Omental fat pad (tissue), 4 donors: ENCODE measurements around the gene TRA2A. TPM values are rescaled to one million over a fixed set of nuclear protein-coding genes. Genes with fewer than 3 reads are reported as not detected.

Source experiments
- ATAC-seq: fragments of 150-250 bp; one replicate; pipeline ENCODE4 v1.9.1; 2016; ENCODE audit warnings: mild to moderate bottlenecking, moderate library complexity; ENCODE audit not compliant: low FRiP score
- DNase-seq: peaks from one replicate; pipeline ENCODE4 v3.0.0-alpha.2; 2019; ENCODE audit warnings: low spot score
- total RNA-seq, 4 donors: library from RNA; depleted of rRNA; stranded (reverse); fragments of >200 nt; gene quantifications; one replicate each; pipeline ENCODE4 v1.1.0, GENCODE V29; 2016
- TF ChIP-seq, protein P1 (sequence below), 3 donors: fragments of 450-650 bp; IDR thresholded peaks; one replicate each; pipeline ENCODE4 v1.5.1; 2016 to 2017; ENCODE audit warnings: antibody characterized with exemption in 3 of 3, mild to moderate bottlenecking in 3 of 3, moderate library complexity in 2 of 3

The TRA2A gene
- 10 to 100 TPM; 33.5 to 59.7 (median 40.7) TPM for total RNA-seq

DNA sequence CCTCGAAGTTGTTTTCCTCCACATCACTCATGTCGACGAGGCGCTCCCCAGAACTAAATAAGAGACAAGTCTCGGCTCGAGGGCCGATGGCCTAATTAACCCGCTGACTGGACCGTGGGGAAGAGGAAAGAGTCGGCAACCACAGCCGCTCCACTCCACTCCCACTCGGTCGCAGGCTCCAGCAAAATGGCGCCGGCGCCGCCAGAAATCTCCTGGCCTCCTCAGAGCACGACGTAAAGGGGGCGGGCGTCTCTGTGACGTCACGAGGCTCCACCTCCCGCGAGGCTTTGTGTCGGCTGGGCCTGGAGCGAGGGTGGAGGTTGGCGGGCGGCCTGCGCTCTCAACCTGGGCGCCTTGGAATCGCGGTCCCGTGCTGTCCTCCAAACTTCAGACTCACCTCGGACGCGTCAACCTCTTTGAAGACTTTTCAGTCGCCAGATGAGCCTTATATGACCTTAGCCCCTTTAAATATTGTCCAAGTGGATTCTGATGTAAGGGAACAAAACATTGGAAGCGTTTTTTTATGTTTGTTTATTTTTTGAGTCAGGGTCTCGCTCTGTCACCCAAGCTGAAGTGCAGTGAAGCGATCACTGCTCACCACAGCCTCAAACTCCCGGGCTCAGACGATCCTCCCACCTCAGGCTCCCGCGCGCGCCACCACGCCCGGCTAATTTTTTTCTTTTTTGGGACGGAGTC, at the start of gene TRA2A:
Gene TRA2A (minus strand): TSS at position 188 of the 696 bp plus-strand sequence. CDS start 157 bp downstream, at position 31.
- ATAC-seq (peak; percentile 94), DNase-seq (peak; percentile 90)
- TF ChIP-seq, protein P1, sequence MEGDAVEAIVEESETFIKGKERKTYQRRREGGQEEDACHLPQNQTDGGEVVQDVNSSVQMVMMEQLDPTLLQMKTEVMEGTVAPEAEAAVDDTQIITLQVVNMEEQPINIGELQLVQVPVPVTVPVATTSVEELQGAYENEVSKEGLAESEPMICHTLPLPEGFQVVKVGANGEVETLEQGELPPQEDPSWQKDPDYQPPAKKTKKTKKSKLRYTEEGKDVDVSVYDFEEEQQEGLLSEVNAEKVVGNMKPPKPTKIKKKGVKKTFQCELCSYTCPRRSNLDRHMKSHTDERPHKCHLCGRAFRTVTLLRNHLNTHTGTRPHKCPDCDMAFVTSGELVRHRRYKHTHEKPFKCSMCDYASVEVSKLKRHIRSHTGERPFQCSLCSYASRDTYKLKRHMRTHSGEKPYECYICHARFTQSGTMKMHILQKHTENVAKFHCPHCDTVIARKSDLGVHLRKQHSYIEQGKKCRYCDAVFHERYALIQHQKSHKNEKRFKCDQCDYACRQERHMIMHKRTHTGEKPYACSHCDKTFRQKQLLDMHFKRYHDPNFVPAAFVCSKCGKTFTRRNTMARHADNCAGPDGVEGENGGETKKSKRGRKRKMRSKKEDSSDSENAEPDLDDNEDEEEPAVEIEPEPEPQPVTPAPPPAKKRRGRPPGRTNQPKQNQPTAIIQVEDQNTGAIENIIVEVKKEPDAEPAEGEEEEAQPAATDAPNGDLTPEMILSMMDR (IDR thresholded peaks at IDR 0.05) = no peak

DNA sequence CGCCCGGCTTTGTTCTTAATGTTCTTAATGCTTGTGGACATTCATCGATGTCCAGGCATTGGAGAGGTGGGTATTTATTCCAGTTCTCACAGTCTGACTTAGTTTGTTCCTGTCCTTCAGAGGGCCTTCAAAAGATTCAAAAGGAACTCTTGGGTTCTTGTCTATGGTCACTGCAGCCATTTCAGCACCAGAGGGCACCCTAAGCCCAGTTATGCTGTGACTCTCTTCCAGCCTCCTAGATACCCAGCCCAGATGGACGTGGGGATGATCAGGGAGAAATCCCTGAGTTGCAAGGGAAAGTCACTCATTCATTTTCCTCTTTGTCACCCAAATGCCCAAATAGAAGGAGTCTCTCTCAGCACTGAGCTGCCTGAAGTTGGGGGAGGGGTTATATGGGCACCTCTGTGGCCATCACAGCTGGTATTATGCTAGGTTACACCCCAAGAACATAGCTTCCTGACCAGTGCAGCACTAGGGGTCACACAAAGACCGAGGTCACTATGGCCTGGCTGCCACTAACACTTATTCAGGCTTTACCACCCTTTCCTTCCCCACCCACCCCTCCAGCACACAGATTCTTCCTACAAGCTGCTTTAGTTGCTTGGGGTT, 38.9 kb upstream of the TRA2A start:
- peak; percentile 68 for DNase-seq
- ATAC-seq = peak; percentile 93
- TF ChIP-seq, protein P1 (IDR thresholded peaks at IDR 0.05) = peak in 2 of 3 donors; percentile 32 to 76

DNA sequence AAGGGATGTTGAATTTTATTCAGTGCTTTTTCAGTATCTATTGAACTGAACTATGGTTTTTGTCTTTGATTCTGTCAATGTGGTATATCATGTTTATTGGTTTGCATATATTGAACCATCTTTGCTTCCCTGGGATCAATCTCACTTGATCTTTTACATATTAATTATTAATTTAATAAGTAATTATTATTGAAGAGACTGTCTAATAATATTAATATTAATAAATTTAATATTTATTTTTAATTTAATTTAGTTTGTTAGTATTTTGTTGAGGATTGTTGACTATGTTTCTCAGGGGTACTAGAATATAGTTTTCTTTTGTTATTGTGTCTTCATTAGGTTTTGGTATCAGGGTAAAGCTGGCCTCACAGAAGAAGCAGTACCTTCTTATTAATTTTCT, 26.5 kb upstream of the TRA2A start:
- ATAC-seq = no peak
- TF ChIP-seq, protein P1 (IDR thresholded peaks at IDR 0.05) = no peak
- no peak for DNase-seq

DNA sequence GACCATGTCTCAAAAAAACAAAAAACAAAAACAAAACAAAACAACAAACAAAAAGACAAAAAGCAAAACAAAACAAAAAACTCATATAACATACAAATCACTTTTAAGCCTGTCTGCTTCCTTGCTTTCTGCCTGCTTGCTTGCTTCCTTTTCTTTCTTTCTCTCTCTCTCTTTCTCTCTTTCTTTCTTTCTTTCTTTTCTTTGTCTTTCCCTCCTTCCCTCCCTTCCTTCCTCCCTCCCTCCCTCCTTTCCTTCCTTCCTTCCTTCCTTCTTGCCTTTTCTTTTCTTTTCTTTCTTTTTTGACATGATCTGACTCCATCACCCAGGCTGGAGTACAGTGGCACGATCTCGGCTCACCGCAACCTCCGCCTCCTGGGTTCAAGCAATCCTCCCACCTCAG, 15.9 kb upstream of the TRA2A start:
- ATAC-seq (no peak), DNase-seq (no peak)

DNA sequence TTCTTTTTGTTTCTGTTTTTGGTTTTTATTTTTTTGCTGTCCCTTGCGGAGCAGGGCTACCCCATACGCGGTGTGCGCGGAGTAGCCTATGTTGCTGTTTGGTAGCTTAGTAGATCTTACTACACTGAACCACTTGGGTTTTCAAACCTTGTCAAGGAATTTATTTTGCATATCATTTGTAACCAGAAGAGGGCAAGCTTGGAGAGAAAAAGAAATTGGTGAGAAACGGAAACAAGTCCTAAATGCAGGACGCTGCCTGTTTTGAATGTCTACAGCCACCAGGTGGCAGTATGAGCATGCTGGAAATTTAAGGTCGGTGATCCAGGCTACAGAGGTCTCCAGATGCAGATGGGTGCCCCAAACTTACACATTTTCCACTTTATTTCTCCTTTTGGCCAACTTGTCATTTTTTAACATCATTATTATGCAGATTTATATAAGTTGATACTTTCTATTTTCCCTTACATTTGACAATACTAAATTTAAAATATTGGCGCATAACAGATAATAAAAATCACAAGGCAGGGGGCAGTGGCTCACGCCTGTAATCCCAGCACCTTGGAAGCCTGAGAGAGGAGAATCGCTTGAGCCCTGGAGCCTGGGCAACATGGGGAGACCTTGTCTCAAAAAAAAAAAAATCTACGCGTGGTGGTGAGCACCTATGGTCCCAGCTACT, 15.3 kb upstream of the TRA2A start:
- DNase-seq = peak; percentile 59
- ATAC-seq = peak; percentile 88
- TF ChIP-seq, protein P1 (IDR thresholded peaks at IDR 0.05) = peak in 1 of 3 donors; percentile 41

More for the DNA sequence above, 15.9 kb upstream of the TRA2A start:
- TF ChIP-seq, protein P1 (IDR thresholded peaks at IDR 0.05) = no peak

DNA sequence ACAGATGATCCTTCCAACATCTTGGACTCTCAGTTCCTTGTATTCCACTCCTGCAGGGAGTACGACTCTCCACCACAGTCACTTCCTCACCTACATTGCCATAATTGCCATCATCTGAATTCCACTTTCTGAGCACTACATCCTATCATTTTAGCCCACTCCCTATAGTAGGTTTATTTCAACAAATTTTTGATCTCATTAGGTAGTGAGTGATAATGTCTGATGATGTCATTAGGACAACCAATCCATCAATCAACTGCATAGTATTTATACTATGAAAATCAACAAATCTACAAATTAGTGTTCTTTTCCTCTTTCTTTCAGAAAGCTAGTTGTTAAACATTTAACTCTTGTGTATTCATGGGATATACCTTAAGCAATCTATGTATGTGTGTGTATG, 13.7 kb upstream of the TRA2A start:
- DNase-seq (no peak), ATAC-seq (no peak)

More for the DNA sequence above, 13.7 kb upstream of the TRA2A start:
- TF ChIP-seq, protein P1 (IDR thresholded peaks at IDR 0.05) = no peak
